HEK293T (cell line): ENCODE measurements around the gene NSD1.

ENCODE experiments used
- CTCF ChIA-PET: fragments of 350-600 bp; formaldehyde crosslinking; extraction: SDS; loops from one replicate; lab custom pipeline; 2021; ENCODE audit warnings: antibody characterized with exemption, inconsistent platforms; lab: Yijun Ruan, JAX
- POLR2A ChIA-PET: fragments of 350-600 bp; formaldehyde crosslinking; extraction: SDS; loops from one replicate; lab custom pipeline; 2020; ENCODE audit warnings: antibody characterized with exemption, inconsistent platforms; lab: Yijun Ruan, JAX
- DNase-seq: peaks from one replicate; pipeline ENCODE4 v3.0.0; 2012; ENCODE audit warnings: mixed read lengths; ENCODE audit errors: extremely low spot score
- ARNT ChIP-seq: fragments of 450-650 bp; IDR thresholded peaks from 2 replicates; pipeline ENCODE4 v1.6.1; 2017; ENCODE audit warnings: mild to moderate bottlenecking
- BHLHE40 ChIP-seq: fragments of 450-650 bp; IDR thresholded peaks from 2 replicates; pipeline ENCODE4 v1.6.1; 2016; ENCODE audit warnings: mild to moderate bottlenecking, moderate library complexity, borderline replicate concordance
- CTBP1 ChIP-seq: fragments of 450-650 bp; IDR thresholded peaks from 2 replicates; pipeline ENCODE4 v1.6.1; 2016; ENCODE audit warnings: borderline replicate concordance
- ELF4 ChIP-seq: fragments of 450-650 bp; IDR thresholded peaks from 2 replicates; pipeline ENCODE4 v1.6.1; 2017; ENCODE audit warnings: antibody characterized with exemption
- FOXA1 ChIP-seq: fragments of 450-650 bp; IDR thresholded peaks from 2 replicates; pipeline ENCODE4 v1.6.1; 2016; ENCODE audit warnings: mild to moderate bottlenecking
- FOXK2 ChIP-seq: fragments of 450-650 bp; IDR thresholded peaks from 2 replicates; pipeline ENCODE4 v1.6.1; 2016; ENCODE audit warnings: mild to moderate bottlenecking
- FOXM1 ChIP-seq: fragments of 450-650 bp; IDR thresholded peaks from 2 replicates; pipeline ENCODE4 v1.6.1; 2017; ENCODE audit warnings: mild to moderate bottlenecking, borderline replicate concordance
- HDGF ChIP-seq: fragments of 450-650 bp; IDR thresholded peaks from 2 replicates; pipeline ENCODE4 v1.6.1; 2017; ENCODE audit warnings: antibody characterized with exemption, borderline replicate concordance
- L3MBTL2 ChIP-seq: fragments of 450-650 bp; conservative IDR thresholded peaks from 2 replicates; pipeline ENCODE4 v1.6.1; 2016; ENCODE audit warnings: mild to moderate bottlenecking
- LEF1 ChIP-seq: fragments of 450-650 bp; IDR thresholded peaks from 2 replicates; pipeline ENCODE4 v1.6.1; 2017; ENCODE audit warnings: mild to moderate bottlenecking, borderline replicate concordance
- NFRKB ChIP-seq: fragments of 450-650 bp; IDR thresholded peaks from 2 replicates; pipeline ENCODE4 v1.6.1; 2016; ENCODE audit warnings: mild to moderate bottlenecking, moderate library complexity
- SP1 ChIP-seq: fragments of 450-650 bp; IDR thresholded peaks from 2 replicates; pipeline ENCODE4 v1.6.1; 2017
- SUZ12 ChIP-seq: fragments of 450-650 bp; IDR thresholded peaks from 2 replicates; pipeline ENCODE4 v1.6.1; 2016; ENCODE audit warnings: mild to moderate bottlenecking
- TARDBP ChIP-seq: fragments of 450-650 bp; IDR thresholded peaks from 2 replicates; pipeline ENCODE4 v1.6.1; 2016
- ZNF384 ChIP-seq: fragments of 450-650 bp; IDR thresholded peaks from 2 replicates; pipeline ENCODE4 v1.6.1; 2016
- TF ChIP-seq, protein P1 (sequence below): fragments of 450-650 bp; IDR thresholded peaks from 2 replicates; pipeline ENCODE4 v1.6.1; 2016

Gene NSD1

DNA sequence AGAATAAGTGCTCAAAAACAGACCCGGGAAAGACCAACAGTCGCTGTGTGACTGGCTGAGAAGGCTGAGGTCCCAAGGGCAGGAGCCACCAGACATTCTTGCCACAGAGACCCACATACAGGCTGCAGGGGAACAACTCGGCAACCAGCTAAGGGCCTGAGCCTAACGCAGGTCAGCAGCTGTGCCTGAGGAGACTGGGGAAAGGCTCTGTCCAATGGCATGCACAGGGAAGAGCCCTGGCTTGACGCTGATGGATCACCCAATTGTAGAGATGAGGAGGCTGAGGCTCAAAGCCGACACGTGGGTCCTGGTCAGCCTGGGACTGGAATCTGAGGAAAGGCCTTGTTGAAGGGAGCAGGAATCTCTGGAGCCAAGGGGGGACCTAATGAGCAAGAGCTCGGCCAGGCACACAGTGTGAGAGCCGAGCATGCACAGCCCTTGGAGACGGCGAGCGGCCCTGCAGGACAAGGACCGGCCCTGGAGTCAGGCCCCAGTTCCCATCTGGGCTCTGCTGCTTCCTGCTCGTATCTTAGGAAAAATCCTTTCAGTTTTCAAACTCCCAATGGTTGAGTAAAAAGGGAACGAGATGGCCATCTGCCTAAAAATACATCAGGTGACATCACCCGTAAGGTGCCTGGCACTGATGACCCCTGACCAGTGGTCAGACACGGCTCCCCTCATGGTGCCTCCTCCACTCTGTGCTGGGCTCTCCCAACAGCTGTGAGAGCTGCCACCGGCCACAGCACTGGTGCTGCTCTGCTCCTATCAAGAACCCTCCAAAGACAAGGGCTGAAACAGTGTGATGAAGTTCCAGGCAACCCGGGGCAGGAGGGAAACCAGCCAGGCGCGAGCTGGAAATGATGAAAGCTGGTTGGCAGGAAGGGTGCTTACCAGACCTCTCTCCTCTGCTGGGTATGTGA lies 201.5 kb downstream of the NSD1 start:
- no peak for TF ChIP-seq FOXA1
- no peak for TF ChIP-seq NFRKB
- no peak for TF ChIP-seq FOXK2
- TF ChIP-seq TARDBP = no peak
- no peak for TF ChIP-seq LEF1
- no peak for TF ChIP-seq ZNF384
- no peak for TF ChIP-seq SUZ12
- no peak for TF ChIP-seq ELF4
- no peak for TF ChIP-seq FOXM1
- no peak for TF ChIP-seq BHLHE40
- TF ChIP-seq, protein P1, sequence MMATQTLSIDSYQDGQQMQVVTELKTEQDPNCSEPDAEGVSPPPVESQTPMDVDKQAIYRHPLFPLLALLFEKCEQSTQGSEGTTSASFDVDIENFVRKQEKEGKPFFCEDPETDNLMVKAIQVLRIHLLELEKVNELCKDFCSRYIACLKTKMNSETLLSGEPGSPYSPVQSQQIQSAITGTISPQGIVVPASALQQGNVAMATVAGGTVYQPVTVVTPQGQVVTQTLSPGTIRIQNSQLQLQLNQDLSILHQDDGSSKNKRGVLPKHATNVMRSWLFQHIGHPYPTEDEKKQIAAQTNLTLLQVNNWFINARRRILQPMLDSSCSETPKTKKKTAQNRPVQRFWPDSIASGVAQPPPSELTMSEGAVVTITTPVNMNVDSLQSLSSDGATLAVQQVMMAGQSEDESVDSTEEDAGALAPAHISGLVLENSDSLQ = no peak
- no peak for TF ChIP-seq CTBP1
- no peak for TF ChIP-seq HDGF
- TF ChIP-seq L3MBTL2 = no peak
- TF ChIP-seq SP1 = no peak
- no peak for TF ChIP-seq ARNT
- ChIA-PET CTCF (no interaction called here), POLR2A (interaction anchor here (1.9 kb wide), 1 partner anchor 17 kb away, joined by 7 read pairs; the partner anchor contains the start of gene LMAN2)
- DNase-seq = no peak

DNA sequence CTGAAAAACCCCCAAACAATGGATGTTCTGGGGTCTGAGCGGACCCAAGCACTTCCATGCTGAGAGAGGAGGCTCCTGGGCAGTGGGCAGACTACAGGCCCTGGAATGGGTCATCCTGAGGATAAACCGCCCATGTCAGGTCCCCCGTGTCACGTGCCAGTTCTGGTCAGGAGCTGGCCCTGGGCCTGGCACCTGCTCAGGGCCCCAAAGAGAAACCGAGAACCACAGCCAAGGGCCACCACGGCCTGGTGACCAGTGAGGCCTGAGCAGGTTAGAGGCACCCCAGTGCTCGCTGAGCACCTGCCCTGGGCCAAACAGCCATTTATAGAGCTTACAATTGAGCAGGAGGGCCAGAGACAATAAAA lies 202.1 kb downstream of the NSD1 start:
- no peak for DNase-seq
- ChIA-PET POLR2A (interaction anchor here (0.7 to 1.9 kb wide), 2 partner anchors 16 kb away, joined by 3 to 7 read pairs; partner anchors contain the start of gene LMAN2), CTCF (no interaction called here)
- no peak for TF ChIP-seq HDGF
- no peak for TF ChIP-seq FOXK2
- TF ChIP-seq FOXM1 = no peak
- TF ChIP-seq, protein P1 = no peak
- TF ChIP-seq L3MBTL2 = no peak
- TF ChIP-seq LEF1 = no peak
- no peak for TF ChIP-seq SP1
- no peak for TF ChIP-seq CTBP1
- TF ChIP-seq FOXA1 = no peak
- no peak for TF ChIP-seq NFRKB
- no peak for TF ChIP-seq BHLHE40
- TF ChIP-seq SUZ12 = no peak
- TF ChIP-seq ARNT = no peak

DNA sequence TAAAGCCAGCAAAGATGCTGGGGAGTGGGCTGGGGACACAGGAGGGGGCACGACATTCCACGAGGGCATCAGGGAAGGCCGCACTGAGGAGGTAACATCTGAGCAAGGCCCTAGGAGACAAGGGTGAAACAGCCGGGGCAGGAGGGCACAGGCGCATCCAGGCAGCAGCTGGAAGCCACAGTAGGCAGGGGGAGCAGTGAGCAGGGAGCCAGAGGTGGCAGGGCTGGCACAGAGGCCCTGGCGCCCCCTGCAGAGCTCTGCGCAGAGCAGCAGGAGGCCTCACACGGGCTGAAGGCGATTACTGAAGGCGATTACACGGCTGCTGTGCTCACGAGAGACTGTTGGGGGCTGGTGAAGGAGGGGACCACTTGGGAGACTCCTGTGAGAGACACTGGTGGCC lies 202.5 kb downstream of the NSD1 start:
- ChIA-PET POLR2A (interaction anchor here (0.7 to 1.9 kb wide), 2 partner anchors 16 kb away, joined by 3 to 7 read pairs; partner anchors contain the start of gene LMAN2), CTCF (no interaction called here)
- DNase-seq = no peak
- no peak for TF ChIP-seq SP1
- TF ChIP-seq BHLHE40 = no peak
- no peak for TF ChIP-seq ARNT
- TF ChIP-seq CTBP1 = no peak
- no peak for TF ChIP-seq FOXA1
- no peak for TF ChIP-seq L3MBTL2
- TF ChIP-seq ZNF384 = no peak
- TF ChIP-seq FOXK2 = no peak

DNA sequence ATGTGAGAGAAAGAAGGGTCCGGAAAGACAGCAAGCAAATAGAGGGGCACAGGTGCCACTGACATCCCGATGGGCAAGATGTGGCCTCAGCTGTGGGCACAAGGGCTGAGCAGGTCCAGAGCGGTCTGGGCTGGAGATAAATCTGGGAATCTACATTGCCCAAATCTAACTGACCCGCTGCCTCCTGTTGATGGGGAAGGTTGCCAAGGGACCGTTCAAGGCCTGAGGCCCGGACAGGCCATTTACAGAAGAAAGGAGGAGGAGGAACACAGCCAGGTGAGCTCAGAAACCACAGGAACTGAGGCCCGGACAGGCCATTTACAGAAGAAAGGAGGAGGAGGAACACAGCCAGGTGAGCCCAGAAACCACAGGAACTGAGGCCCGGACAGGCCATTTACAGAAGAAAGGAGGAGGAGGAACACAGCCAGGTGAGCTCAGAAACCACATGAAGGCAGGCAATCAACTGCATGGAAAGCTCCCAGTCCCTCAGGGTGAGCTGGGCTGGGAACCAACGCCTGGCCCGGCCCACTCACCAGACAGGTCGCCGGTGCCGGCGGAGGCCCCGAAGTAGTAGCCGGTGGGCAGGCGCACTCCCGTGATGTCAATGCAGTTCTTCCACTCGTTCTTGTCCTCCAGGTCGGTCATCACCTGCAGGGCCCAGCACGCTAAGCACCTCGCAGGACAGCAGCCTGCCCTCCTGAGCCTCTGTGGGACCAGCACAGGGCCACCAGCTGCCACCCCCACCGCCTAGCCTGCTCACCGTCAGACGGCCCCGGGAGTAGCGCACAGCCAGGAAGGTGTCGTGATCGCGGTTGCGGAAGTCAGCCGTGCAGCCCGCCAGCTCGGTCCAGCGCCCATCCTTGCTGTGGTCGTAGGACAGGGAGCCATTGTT lies 203.3 kb downstream of the NSD1 start:
- TF ChIP-seq SUZ12 (no peak), ARNT (no peak), CTBP1 (no peak), FOXA1 (no peak), SP1 (no peak), BHLHE40 (no peak), FOXK2 (no peak), HDGF (no peak), LEF1 (no peak), FOXM1 (no peak), NFRKB (no peak), TARDBP (no peak)
- TF ChIP-seq, protein P1 = no peak
- DNase-seq = no peak
- ChIA-PET CTCF (no interaction called here), POLR2A (interaction anchor here (0.9 kb wide), 1 partner anchor 15 kb away, joined by 3 read pairs; the partner anchor contains the start of gene LMAN2)

DNA sequence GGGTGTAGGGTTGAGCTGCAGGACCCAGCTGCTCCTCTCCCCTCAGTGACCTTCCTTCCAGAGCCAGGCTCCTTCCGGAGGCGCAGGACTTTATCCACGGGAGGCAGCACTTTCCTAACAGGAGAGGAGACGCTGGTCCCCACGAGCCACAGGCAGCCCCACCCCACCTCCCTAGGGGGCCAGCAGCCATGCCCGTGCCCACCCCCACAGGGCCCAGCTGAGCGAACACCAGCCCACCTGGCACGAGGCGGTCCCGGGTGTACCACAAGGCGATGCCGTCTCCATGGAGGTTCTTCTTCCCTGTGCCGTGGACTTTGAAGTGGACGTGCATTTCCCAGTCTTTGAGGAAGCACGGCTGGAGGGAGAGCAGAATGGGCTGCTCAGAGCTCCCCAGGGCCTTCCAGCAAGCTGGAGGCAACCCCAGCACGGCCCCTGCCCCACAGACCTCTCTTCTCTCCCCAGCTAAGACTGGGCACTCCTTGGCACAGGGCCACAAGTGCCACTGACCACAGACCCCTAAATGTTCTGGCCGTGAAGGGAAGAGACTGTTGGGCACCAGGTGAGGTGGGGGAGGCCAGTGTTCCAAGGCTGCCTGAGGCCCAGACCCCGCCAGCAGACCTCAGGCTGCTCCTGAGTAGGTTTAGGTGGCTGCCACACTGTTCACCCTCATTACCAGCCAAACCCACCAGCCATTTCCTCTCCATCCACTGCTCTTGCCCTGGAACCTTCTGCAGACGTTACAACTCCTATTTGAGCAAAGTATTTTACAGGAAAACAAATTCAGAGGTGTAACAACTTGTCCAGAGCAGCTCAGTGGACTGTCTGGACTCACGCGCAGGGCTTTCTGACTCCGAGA lies 204.9 kb downstream of the NSD1 start:
- TF ChIP-seq FOXA1 = no peak
- TF ChIP-seq ARNT = no peak
- TF ChIP-seq, protein P1 = no peak
- TF ChIP-seq TARDBP = no peak
- no peak for DNase-seq
- ChIA-PET CTCF (no interaction called here), POLR2A (no interaction called here)
